GM23338 (cell line): ENCODE data around the gene MTPN. TPM values are rescaled to one million over a fixed set of nuclear protein-coding genes. Genes with fewer than 3 reads are reported as not detected.

ENCODE experiments used
- ATAC-seq: fragments of 200-7000 bp; cut with Tn5 transposase; 3 replicates; pipeline ENCODE4 v1.9.1; 2020
- DNase-seq: peaks from one replicate; pipeline ENCODE4 v3.0.0-alpha.2; 2015; ENCODE audit warnings: low spot score
- H2AFZ ChIP-seq: fragments of 200-600 bp; sonication (generic); 2 replicates; pipeline ENCODE4 v1.8.0; 2016; ENCODE audit warnings: antibody characterized with exemption, mild to moderate bottlenecking, moderate library complexity
- H3F3A ChIP-seq: fragments of 200-600 bp; sonication (generic); replicated peaks from 2 replicates; pipeline ENCODE4 v1.8.0; 2017; ENCODE audit warnings: antibody characterized with exemption, mixed run types, low read depth
- H3K27ac ChIP-seq: fragments of 200-600 bp; sonication (generic); 2 replicates; pipeline ENCODE4 v1.6.1; 2016; ENCODE audit warnings: low read depth
- H3K27me3 ChIP-seq: fragments of 200-600 bp; sonication (generic); 2 replicates; pipeline ENCODE4 v1.8.0; 2016; ENCODE audit warnings: mild to moderate bottlenecking, mixed run types, moderate library complexity; ENCODE audit not compliant: insufficient read depth
- H3K36me3 ChIP-seq: fragments of 200-600 bp; sonication (generic); 2 replicates; pipeline ENCODE4 v1.8.0; 2016; ENCODE audit warnings: mild to moderate bottlenecking; ENCODE audit not compliant: insufficient read depth
- H3K4me1 ChIP-seq: fragments of 200-600 bp; sonication (generic); 2 replicates; pipeline ENCODE4 v1.8.0; 2016; ENCODE audit warnings: mild to moderate bottlenecking, moderate library complexity; ENCODE audit not compliant: insufficient read depth
- H3K4me2 ChIP-seq: fragments of 200-600 bp; sonication (generic); 2 replicates; pipeline ENCODE4 v1.7.1; 2017; ENCODE audit warnings: mixed run types
- H3K4me3 ChIP-seq: fragments of 200-600 bp; sonication (generic); 2 replicates; pipeline ENCODE4 v1.6.1; 2016; ENCODE audit warnings: mixed run types
- H3K79me2 ChIP-seq: fragments of 200-600 bp; sonication (generic); replicated peaks from 2 replicates; pipeline ENCODE4 v1.8.0; 2017; ENCODE audit warnings: mild to moderate bottlenecking; ENCODE audit not compliant: insufficient read depth
- H3K9me2 ChIP-seq: fragments of 200-600 bp; sonication (generic); 2 replicates; pipeline ENCODE4 v1.8.0; 2017; ENCODE audit not compliant: insufficient read depth
- H4K20me1 ChIP-seq: fragments of 200-600 bp; sonication (generic); replicated peaks from 2 replicates; pipeline ENCODE4 v1.8.0; 2017; ENCODE audit warnings: mild to moderate bottlenecking; ENCODE audit not compliant: insufficient read depth
- H3K27ac Mint-ChIP-seq: 2 replicates; pipeline ENCODE4 v1.8.0; 2020; ENCODE audit warnings: inconsistent platforms, mild to moderate bottlenecking, moderate library complexity, mixed read lengths
- H3K27me3 Mint-ChIP-seq: 3 replicates; pipeline ENCODE4 v1.8.0; 2022; ENCODE audit warnings: low read depth, mild to moderate bottlenecking, moderate library complexity, mixed read lengths, inconsistent platforms; ENCODE audit not compliant: insufficient read depth, poor library complexity
- H3K36me3 Mint-ChIP-seq: 3 replicates; pipeline ENCODE4 v1.8.0; 2021; ENCODE audit warnings: low read depth, mild to moderate bottlenecking, inconsistent platforms, moderate library complexity, mixed read lengths
- H3K4me1 Mint-ChIP-seq: 3 replicates; pipeline ENCODE4 v1.8.0; 2020; ENCODE audit warnings: mild to moderate bottlenecking, inconsistent platforms, mixed read lengths
- H3K4me3 Mint-ChIP-seq: 3 replicates; pipeline ENCODE4 v1.8.0; 2021; ENCODE audit warnings: moderate library complexity, mild to moderate bottlenecking, inconsistent platforms, mixed read lengths
- H3K9me3 Mint-ChIP-seq: 3 replicates; pipeline ENCODE4 v1.8.0; 2020; ENCODE audit warnings: moderate library complexity, mild to moderate bottlenecking, inconsistent platforms, mixed read lengths
- CREB1 ChIP-seq: fragments of 250-450 bp; sonication (Bioruptor Pico); IDR thresholded peaks from 2 replicates; pipeline ENCODE4 v1.5.0; 2020; ENCODE audit warnings: low read depth, mild to moderate bottlenecking, moderate library complexity
- CTCF ChIP-seq, 2 experiments: fragments of 200-600 bp in 1 of 2; sonication (generic) in 1 of 2; conservative IDR thresholded peaks; 2 replicates each; pipeline versions ENCODE4 v1.5.1 to v1.6.1; 2016 to 2017; ENCODE audit warnings: antibody characterized with exemption in 2 of 2, low read depth in 2 of 2, mild to moderate bottlenecking in 2 of 2, moderate library complexity in 1 of 2
- ETS1 ChIP-seq: IDR thresholded peaks from 2 replicates; pipeline ENCODE4 v1.6.1; 2016; ENCODE audit warnings: antibody characterized with exemption
- EZH2 ChIP-seq: fragments of 200-600 bp; sonication (generic); IDR thresholded peaks from one replicate; pipeline ENCODE4 v1.8.0; 2017; ENCODE audit warnings: antibody characterized with exemption, mild to moderate bottlenecking, low read depth; ENCODE audit not compliant: unreplicated experiment
- EZH2phosphoT487 ChIP-seq: fragments of 200-600 bp; sonication (generic); IDR thresholded peaks from one replicate; pipeline ENCODE4 v1.8.1; 2018; ENCODE audit warnings: antibody characterized with exemption; ENCODE audit not compliant: unreplicated experiment
- JUNB ChIP-seq: IDR thresholded peaks from one replicate; pipeline ENCODE4 v1.6.1; 2016; ENCODE audit warnings: antibody characterized with exemption; ENCODE audit not compliant: unreplicated experiment
- NANOG ChIP-seq: IDR thresholded peaks from 2 replicates; pipeline ENCODE4 v1.6.1; 2016; ENCODE audit warnings: antibody characterized with exemption, borderline replicate concordance
- REST ChIP-seq: IDR thresholded peaks from one replicate; pipeline ENCODE4 v1.6.1; 2018; ENCODE audit warnings: antibody characterized with exemption; ENCODE audit not compliant: unreplicated experiment
- STAT1 ChIP-seq: IDR thresholded peaks from one replicate; pipeline ENCODE4 v1.6.1; 2016; ENCODE audit warnings: antibody characterized with exemption; ENCODE audit not compliant: unreplicated experiment
- ZNF331 ChIP-seq: fragments of 250-450 bp; sonication (Bioruptor Pico); IDR thresholded peaks from 2 replicates; pipeline ENCODE4 v1.5.0; 2020; ENCODE audit warnings: low read depth, mild to moderate bottlenecking, moderate library complexity
- polyA plus RNA-seq: library from polyadenylated mRNA; unstranded; fragments of >200 nt; fragmentation: Nextera tagmentation; extraction: Ambion mirVana; gene quantifications from 2 replicates; pipeline ENCODE4 v1.2.1, GENCODE V29; 2016
- total RNA-seq: library from RNA; depleted of rRNA; stranded (reverse); fragments of >200 nt; shearing (Covaris generic); gene quantifications from 2 replicates; pipeline ENCODE4 v1.2.3, GENCODE V29; 2014

Gene MTPN
- total and polyA plus RNA-seq, 2 experiments from 2014 or later = 87.7 to 90.3 TPM

GRCh38 chr7:135898226-135898625, 78.9 kb downstream of the MTPN start:
- no peaks in the 10 kb centered on the region for H3K9me3 Mint-ChIP-seq
- no peaks in the 10 kb centered on the region for H3K36me3 ChIP-seq
- no peaks in the 10 kb centered on the region for H3K36me3 Mint-ChIP-seq
- no peak overlapping the region for H3K27ac ChIP-seq
- H3K4me1 Mint-ChIP-seq = peaks cover 5% of the 10 kb centered on the region; the same call in 1 of the 3 replicates
- H3F3A ChIP-seq = no peaks in the 10 kb centered on the region
- no peaks in the 10 kb centered on the region for H3K27me3 ChIP-seq
- no peak overlapping the region for H3K4me2 ChIP-seq
- ATAC-seq = no peak
- no peak overlapping the region for H3K4me3 ChIP-seq
- H3K27me3 Mint-ChIP-seq = peaks cover 2% of the 10 kb centered on the region
- no peak overlapping the region for H3K27ac Mint-ChIP-seq
- no peaks in the 10 kb centered on the region for H3K9me2 ChIP-seq
- no peak overlapping the region for H2AFZ ChIP-seq
- no peaks in the 10 kb centered on the region for H3K4me1 ChIP-seq
- H3K4me3 Mint-ChIP-seq = no peak overlapping the region
- no peaks in the 10 kb centered on the region for H3K79me2 ChIP-seq
- TF ChIP-seq NANOG (no peak), EZH2 (no peak), EZH2phosphoT487 (no peak)
- H4K20me1 ChIP-seq = no peaks in the 10 kb centered on the region
- DNase-seq = no peak

- ATAC-seq (no peak), DNase-seq (no peak)
- Histone ChIP-seq H3K79me2 (no peaks in the 10 kb centered on the region), H3F3A (no peaks in the 10 kb centered on the region), H3K27me3 (no peaks in the 10 kb centered on the region), H3K4me2 (no peak overlapping the region), H3K9me2 (no peaks in the 10 kb centered on the region), H3K4me1 (no peaks in the 10 kb centered on the region), H3K36me3 (no peaks in the 10 kb centered on the region), H4K20me1 (no peaks in the 10 kb centered on the region), H2AFZ (no peak overlapping the region), H3K4me3 (no peak overlapping the region), H3K27ac (no peak overlapping the region)
- no peaks in the 10 kb centered on the region for H3K9me3 Mint-ChIP-seq
- H3K4me1 Mint-ChIP-seq = no peaks in the 10 kb centered on the region
- H3K27me3 Mint-ChIP-seq = no peaks in the 10 kb centered on the region
- no peaks in the 10 kb centered on the region for H3K36me3 Mint-ChIP-seq
- no peak overlapping the region for H3K27ac Mint-ChIP-seq
- H3K4me3 Mint-ChIP-seq = no peak overlapping the region
- TF ChIP-seq CREB1 (CRISPR knock-in tag) (no peak), EZH2 (no peak), JUNB (no peak), CTCF (conservative IDR thresholded peaks at IDR 0.05; ENCODE audit: low read depth in 2 of 2) (no peak), ZNF331 (CRISPR knock-in tag) (no peak), EZH2phosphoT487 (no peak), REST (no peak), NANOG (no peak), STAT1 (no peak), ETS1 (no peak)
Measured at GRCh38 chr7:135894816-135895215, 82.3 kb downstream of the MTPN start.
